PC-9 (cell line): ENCODE results near the gene NID1.

Source experiments
- EZH2 ChIP-seq: fragments of 200-600 bp; sonication (generic); IDR thresholded peaks from 2 replicates; pipeline ENCODE4 v1.8.0; 2017; ENCODE audit warnings: antibody characterized with exemption, low read depth
- TF ChIP-seq, protein P1 (sequence below): fragments of 200-600 bp; sonication (generic); conservative IDR thresholded peaks from 2 replicates; pipeline ENCODE4 v1.6.1; 2017; ENCODE audit warnings: mixed run types, antibody characterized with exemption, mild to moderate bottlenecking, moderate library complexity

DNA sequence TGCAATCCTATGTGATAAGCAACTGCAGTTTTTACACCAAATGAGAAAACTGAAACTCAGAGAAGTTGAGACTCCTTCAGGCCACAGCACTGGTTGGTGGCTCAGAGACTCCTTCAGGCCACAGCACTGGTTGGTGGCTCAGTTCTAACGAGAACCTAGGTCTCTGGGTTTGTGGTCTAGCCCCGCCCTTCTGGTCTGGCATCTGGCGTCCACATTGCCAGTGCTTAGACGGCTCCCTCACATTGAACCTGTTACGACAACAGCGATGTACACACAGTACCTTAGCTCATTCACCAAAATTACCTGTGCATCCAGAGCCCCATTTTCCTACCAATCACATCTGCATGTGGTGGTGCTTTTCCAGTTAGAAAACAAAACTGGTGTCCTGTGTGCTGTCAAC lies 66.1 kb downstream of the NID1 start:
- TF ChIP-seq, protein P1, sequence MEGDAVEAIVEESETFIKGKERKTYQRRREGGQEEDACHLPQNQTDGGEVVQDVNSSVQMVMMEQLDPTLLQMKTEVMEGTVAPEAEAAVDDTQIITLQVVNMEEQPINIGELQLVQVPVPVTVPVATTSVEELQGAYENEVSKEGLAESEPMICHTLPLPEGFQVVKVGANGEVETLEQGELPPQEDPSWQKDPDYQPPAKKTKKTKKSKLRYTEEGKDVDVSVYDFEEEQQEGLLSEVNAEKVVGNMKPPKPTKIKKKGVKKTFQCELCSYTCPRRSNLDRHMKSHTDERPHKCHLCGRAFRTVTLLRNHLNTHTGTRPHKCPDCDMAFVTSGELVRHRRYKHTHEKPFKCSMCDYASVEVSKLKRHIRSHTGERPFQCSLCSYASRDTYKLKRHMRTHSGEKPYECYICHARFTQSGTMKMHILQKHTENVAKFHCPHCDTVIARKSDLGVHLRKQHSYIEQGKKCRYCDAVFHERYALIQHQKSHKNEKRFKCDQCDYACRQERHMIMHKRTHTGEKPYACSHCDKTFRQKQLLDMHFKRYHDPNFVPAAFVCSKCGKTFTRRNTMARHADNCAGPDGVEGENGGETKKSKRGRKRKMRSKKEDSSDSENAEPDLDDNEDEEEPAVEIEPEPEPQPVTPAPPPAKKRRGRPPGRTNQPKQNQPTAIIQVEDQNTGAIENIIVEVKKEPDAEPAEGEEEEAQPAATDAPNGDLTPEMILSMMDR, result no peak
- TF ChIP-seq EZH2, result no peak
